Endothelial cell of umbilical vein (primary cell): ENCODE measurements around the gene ACTA2.

ENCODE experiments used
- EZH2 ChIP-seq: IDR thresholded peaks from 2 replicates; pipeline ENCODE4 v1.6.1; 2012; ENCODE audit warnings: borderline replicate concordance, low read depth, mild to moderate bottlenecking, moderate library complexity, low read length, inconsistent platforms; ENCODE audit not compliant: severe bottlenecking
- FOS ChIP-seq: IDR thresholded peaks from 2 replicates; pipeline ENCODE4 v1.6.1; 2011; ENCODE audit warnings: mild to moderate bottlenecking, low read length, moderate library complexity, borderline replicate concordance; ENCODE audit not compliant: insufficient read depth
- TF ChIP-seq, protein P1 (sequence below), 2 donors: IDR thresholded peaks; 1 replicate in 1 of 2; 2 replicates in 1 of 2; pipeline ENCODE4 v1.5.1; 2011; ENCODE audit warnings: low read length in 2 of 2, mild to moderate bottlenecking in 2 of 2, moderate library complexity in 2 of 2, control low read depth in 1 of 2, inconsistent platforms in 1 of 2, low read depth in 1 of 2; ENCODE audit not compliant: insufficient read depth in 1 of 2; ENCODE audit errors: extremely low read depth in 1 of 2
- TF ChIP-seq, protein P2 (sequence below): IDR thresholded peaks from 2 replicates; pipeline ENCODE4 v1.6.1; 2011; ENCODE audit not compliant: insufficient read depth, insufficient read length

DNA sequence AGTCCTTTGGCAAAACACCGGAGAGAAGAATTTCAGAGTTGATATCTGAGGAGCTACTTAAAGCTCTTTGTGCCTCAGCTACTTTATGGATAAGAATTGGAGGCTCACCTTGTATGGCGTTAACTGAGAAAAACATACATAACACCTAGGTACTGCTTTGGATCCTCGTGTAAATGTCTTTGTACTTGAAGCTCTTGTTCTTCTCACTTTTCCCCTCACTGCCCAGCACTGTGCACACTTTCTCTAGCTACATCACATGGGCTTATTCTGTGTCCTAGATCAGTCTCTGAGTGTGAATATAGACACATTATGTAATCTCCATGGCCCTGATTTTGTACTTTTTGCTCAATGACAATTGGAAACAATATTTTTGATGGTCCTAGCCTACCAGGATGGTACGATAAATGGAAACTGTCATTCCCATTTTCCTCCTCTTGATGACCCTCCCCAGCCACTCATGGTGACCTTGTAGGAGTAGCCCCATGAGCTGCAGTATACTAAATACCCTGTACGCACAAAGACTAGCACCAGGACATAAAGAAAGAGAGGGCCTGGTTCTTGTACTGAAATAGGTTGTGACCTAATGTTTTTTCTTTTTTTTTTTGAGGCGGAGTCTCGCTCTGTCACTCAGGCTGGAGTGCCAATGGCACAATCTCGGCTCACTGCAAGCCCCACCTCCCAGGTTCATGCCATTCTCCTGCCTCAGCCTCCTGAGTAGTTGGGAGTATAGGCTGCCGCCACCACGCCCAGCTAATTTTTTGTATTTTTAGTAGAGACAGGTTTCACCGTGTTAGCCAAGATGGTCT is 50.4 kb downstream of the ACTA2 start:
- TF ChIP-seq, protein P1, sequence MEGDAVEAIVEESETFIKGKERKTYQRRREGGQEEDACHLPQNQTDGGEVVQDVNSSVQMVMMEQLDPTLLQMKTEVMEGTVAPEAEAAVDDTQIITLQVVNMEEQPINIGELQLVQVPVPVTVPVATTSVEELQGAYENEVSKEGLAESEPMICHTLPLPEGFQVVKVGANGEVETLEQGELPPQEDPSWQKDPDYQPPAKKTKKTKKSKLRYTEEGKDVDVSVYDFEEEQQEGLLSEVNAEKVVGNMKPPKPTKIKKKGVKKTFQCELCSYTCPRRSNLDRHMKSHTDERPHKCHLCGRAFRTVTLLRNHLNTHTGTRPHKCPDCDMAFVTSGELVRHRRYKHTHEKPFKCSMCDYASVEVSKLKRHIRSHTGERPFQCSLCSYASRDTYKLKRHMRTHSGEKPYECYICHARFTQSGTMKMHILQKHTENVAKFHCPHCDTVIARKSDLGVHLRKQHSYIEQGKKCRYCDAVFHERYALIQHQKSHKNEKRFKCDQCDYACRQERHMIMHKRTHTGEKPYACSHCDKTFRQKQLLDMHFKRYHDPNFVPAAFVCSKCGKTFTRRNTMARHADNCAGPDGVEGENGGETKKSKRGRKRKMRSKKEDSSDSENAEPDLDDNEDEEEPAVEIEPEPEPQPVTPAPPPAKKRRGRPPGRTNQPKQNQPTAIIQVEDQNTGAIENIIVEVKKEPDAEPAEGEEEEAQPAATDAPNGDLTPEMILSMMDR (IDR thresholded peaks at IDR 0.05; ENCODE audit: extremely low read depth in 1 of 2, insufficient read depth in 1 of 2, low read depth in 1 of 2, low read length in 2 of 2), result no peak
- TF ChIP-seq EZH2 (no peak), FOS (no peak)
- TF ChIP-seq, protein P2, sequence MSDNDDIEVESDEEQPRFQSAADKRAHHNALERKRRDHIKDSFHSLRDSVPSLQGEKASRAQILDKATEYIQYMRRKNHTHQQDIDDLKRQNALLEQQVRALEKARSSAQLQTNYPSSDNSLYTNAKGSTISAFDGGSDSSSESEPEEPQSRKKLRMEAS, result no peak
